Inflammatory macrophage (primary cell): Measurements from ENCODE around the gene SSNA1.

ENCODE experiments used
- DNase-seq, 2 donors: peaks; one replicate each; pipeline ENCODE4 v3.0.0-alpha.2; 2020 to 2022

The SSNA1 gene

DNA sequence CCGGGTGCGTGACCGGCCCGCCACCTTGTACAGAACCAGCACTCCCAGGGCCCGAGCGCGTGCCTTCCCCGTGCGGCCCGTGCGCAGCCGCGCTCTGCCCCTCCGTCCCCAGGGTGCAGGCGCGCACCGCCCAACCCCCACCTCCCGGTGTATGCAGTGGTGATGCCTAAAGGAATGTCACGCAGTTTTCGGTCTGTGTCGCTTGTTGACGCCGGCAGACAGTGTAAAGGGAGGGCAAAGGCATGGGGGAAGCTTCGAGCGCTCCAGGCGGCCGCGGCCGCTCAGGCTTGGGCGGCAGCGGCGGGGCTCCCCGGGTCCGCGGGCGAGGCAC is 19.9 kb upstream of the SSNA1 start:
- DNase-seq: no peak

DNA sequence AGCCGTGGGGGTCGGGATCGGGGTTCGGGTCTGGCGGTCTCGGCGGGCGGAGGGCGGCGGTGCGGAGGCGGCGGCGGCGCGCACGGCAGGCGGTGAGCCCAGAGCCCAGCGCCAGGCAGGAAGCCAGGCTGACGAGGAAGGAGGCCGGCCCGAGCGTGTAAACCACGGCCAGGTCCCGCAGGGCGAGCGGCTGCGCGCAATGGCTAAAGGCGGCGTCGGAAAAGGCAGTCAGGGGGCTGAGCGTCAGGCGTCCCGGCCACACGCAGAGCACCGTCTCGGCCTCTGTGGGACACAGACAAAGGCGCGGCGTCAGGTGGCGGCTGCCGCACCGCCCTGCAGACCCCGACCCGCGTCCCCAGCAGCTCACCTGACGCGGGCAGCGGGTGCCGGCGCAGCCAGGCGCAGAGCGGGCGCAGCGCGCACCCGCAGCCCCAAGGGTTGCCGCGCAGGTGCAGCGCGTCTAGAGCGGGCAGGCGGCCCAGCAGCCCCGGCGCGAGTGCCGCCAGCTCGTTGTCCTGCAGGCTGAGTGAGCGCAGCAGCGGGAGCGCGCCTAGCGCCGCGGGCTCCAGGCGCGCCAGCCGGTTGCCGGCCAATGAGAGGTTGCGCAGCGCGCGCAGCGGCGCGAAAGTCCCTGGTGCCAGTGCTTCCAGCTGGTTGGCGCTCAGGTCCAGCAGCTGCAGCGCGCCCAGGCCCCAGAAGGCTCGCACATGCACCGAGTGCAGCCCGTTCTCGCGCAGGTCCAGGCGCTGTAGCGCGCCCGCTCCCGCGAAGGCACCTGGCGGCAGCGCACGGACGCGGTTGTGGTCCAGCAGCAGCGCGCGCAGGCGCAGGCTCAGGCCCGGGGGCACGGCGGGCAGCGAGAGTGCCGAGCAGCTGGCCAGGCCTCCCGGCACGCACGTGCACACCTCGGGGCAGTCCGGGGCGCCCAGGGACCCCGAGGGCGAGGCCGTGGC is 19.3 kb upstream of the SSNA1 start:
- no peak for DNase-seq

DNA sequence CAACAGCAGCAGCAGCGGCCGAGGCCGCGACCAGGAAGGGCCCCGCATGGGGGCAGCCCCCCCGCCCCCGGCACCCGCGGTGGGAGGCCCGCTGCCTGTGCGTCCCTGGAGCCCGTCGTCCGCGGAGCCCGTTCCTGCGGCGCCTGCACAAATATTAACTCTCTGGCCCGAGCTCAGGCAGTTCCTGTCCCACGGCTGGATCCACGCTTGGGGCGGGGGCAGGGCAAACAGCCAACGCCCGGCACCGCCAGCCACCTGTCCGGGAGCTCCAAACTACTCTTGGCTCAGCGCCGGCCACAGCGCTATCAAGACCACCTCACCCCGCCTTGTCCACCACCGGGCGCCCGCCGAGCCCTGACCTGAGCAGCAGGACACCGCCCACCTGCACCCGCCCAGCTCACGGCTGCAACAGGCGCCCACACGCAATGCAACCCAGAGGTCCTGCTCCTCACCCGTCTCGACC is 18.5 kb upstream of the SSNA1 start, which contains the start of gene LRRC26:
LRRC26 (minus strand) TSS at position 156 of the 463 bp plus-strand sequence; CDS start at position 48, 108 bp downstream.
- no peak for DNase-seq

DNA sequence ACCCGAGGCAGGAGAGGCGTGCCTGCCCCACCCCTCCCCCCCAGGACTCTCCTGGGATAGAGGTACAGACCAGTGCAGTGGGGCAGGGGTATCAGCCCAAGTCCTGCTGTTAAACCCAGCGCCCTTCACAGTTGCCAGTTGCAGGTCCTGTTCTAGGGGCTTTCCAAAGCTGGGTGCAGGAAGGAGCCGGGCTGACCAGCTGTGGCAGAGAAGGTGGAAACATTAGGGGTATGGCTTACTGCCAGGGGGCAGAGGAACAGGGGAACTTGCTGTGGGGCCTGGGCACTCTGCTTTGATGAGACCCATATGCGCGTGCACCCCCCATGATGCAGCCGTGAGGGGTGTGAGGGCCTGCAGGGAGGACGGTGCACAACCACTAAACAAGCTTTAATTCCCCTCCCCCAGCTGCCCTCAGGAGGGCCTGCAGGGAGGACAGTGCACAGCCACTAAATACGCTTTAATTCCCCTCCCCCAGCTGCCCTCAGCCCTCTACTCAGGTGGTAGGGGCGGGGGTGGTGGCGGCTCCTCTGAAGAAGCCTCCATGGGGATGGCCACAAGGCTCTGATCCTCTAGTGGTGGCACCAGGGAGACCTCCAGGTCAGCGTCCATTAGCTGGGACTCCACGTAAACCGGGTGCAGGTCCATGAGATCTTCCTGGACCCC is 17.9 kb upstream of the SSNA1 start:
- no peak for DNase-seq

GRCh38 chr9:137171149-137171900 is 17.2 kb upstream of the SSNA1 start:
- DNase-seq: no peak

DNA sequence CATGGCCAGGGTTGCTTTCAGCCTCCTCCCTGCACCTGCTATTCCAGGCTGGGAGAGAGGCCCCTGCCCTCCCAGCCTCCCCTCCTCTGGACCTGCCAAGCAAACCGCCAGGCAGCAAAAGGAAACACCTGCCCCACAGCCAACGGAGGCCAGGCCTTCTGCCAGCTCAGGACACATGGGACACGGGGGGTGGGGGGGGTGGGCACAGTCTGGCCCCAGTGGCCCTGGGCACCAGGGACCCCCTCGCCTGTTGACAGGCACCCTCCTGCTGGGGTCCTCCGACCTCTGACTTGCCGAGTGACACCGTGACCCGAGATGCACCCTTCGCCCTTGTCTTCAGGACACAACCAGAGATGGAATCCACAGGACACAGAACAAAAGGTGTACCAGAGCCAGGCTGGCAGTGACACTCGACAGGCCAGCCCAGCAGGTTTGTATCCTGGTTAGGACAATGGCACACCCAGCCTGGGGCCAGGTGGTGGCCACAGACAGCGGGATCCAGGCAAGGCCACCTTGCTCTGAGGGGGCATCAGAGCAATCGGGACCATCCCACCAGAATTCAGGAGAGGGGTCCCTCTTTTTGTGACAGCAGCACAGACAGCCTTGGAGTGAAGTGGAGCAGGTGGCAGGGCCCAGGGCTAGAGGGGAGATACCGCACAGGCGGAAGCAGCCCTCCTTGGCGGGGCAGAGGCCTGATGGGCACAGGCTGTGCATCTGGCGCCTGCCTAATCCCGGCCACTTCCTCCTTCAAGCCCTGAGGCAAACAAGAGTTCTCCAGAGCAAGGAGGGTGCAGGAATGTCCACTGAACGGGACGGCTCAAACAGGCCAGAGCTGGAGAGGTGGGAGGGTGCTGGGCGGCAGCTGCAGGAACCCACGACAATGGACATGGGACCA is 15.3 kb upstream of the SSNA1 start:
- DNase-seq: no peak

- DNase-seq: no peak
Observed at GRCh38 chr9:137173796-137174664, 14.4 kb upstream of the SSNA1 start.

GRCh38 chr9:137174722-137175293 is 13.7 kb upstream of the SSNA1 start:
- DNase-seq: no peak

DNA sequence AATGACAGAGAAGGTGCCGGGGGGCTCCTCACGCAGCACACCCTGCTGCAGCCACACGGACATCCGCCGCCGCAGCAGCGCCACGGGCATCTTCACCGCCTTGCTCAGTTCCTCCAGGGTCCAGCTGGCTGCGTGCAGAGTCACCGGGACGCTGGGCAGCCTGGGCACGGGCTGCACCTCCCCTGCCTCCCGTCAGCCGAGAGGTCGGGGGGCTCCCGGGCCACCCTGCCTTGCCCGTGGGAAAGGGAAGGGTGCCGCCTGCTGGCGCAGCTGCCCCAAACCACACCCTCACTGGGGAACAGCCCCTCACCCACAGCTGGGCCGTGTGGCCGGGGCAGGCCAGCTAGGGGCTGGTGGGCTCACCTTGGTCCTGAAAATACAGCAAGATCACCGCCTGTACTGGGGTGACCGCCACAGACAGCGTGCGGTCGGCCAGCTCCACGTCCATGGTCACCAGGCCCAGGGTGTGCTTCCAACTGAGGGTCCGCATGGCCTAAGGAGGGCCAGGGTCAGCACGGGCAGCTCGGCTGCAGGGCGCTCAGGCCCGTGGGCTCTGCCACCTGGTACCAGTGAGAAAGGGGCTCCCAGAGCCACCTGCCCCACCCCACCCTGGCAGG is 13.0 kb upstream of the SSNA1 start:
- DNase-seq: no peak

DNA sequence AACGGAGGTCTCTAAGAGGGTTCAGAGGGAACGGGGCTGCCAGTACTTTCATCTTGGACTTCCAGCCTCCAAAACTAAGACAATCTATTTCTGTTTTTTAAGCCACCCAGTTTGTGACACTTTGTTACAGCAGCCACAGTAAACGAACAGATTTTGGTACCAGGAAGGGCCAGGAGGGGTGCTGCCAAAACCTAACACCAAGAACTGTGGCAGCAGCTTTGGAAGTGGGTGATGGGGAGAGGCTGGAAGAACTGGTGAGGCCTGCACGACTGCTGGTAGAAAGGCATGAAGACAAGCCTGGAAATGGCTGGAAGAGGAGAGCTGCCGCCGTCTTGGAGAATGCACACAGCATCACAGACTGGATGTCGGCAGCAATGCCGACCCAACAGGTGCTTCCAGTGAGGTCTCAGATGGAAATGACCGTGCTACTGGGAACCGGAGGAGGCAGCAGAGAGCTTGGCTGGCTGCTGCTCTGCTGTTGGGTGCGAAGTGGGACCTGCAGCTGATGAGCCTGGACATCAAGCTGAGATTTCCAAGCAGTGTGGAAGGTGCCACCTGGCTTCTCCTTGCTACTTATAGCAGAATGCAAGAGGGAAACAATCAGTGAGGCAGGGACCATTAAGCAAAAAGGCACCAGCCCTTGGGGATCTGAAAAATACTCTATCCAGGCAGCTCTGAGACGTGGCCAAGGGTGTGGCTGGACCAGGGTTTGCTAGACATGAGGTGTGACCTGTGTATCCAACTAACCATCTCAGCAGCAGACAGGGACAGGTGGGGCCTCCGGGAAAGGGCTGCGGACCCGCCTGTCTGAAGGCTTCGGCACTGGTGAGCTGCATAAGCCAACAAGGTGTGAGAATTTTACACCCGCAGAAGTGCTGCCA is 11.9 kb upstream of the SSNA1 start:
- DNase-seq: peak; percentile 20 to 21

GRCh38 chr9:137178201-137178938 is 10.1 kb upstream of the SSNA1 start:
- no peak for DNase-seq

DNA sequence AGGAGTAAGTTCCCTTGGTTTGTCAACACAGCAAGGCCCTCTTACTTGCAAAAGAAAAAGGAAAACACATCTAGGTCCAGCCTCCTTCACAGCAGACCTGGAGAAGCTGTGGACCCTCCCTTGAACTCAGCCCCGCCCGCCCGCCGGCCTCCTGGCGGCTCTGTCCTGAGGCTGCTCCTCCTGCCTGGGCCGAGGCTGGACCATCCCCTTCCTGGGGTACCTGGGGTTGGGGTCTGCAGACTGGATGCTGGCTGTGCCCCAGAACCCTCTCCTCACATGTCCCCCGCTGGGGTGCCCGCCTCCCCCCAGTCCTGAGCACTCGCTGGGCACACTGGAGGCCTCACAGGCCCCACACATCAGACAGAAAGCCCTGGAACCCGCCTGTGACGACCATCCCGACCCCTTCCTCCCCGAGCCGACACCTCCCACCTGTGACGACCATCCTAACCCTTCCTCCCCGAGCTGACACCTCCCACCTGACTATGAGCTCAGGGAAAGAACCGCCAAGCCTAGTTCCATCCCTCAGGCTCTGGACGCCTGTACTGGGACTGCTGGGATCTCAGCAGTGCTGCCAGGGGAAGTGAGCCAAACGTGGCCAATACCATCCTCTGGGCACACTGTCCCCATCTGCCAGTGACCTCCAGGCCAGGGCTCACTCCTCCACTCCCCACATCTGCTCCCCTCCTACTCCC is 9.4 kb upstream of the SSNA1 start:
- no peak for DNase-seq

GRCh38 chr9:137179761-137180160 is 8.7 kb upstream of the SSNA1 start:
- DNase-seq: no peak

DNA sequence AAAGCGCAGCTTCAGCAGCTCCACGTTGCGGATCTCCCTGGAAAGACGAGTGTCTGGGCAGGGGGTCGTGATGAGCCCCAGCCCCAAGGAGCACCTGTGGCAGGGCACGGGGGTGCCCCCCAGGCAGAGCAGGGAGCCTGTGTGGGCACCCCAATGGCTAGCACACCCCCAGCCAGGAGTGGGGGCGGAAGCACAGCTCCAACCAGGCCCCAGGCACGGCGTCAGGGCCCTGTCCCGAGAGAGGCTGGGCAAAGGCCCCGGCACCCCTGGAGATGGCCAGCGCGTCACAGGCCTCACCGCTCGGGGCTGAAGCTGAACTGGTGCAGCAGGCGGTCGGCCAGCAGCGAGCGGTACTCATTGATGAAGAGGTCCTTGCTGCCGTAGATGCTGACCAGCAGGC is 8.0 kb upstream of the SSNA1 start:
- no peak for DNase-seq

GRCh38 chr9:137181680-137182079 is 6.8 kb upstream of the SSNA1 start:
- DNase-seq: no peak

DNA sequence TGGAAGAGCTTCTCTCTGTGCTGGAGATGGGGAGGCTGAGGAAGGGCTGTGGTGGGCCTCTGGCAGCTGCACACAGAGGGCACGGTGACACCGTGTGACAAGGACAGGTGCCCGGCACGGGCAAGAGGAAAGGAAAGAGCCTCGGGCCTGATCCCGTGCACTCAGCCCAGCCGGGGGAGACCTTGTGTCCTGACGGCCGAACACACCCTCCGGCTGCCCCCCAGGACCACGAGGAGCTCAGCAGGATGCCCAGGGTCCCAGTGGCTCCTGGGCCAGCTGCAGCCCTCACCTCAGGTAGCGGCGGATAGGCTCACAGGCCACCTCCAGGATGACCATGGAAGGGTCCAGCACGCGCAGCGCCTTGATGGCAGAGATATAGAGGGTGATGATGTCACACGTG is 5.6 kb upstream of the SSNA1 start:
- no peak for DNase-seq

GRCh38 chr9:137183980-137184595 is 4.4 kb upstream of the SSNA1 start:
- DNase-seq: no peak
